Fibroblast of lung (primary cell): Measurements from ENCODE around the gene NR3C1. TPM values are rescaled to one million over a fixed set of nuclear protein-coding genes. Genes with fewer than 3 reads are reported as not detected.

Experiments
- DNase-seq, 2 donors: peaks; one replicate each; pipeline versions ENCODE4 v3.0.0 to v3.0.0-alpha.2; 2010; ENCODE audit warnings: low read depth in 2 of 2
- H2AFZ ChIP-seq: 2 replicates; pipeline ENCODE4 v1.5.1; 2012; ENCODE audit warnings: low read length, control low read depth, inconsistent platforms
- H3K27ac ChIP-seq: 2 replicates; pipeline ENCODE4 v1.5.1; 2011; ENCODE audit warnings: low read length, control low read depth; ENCODE audit not compliant: insufficient read depth
- H3K27me3 ChIP-seq: 2 replicates; pipeline ENCODE4 v1.5.1; 2011; ENCODE audit warnings: mild to moderate bottlenecking, low read length; ENCODE audit not compliant: control insufficient read depth, insufficient read depth
- H3K36me3 ChIP-seq: 2 replicates; pipeline ENCODE4 v1.5.1; 2011; ENCODE audit warnings: low read length; ENCODE audit not compliant: control insufficient read depth, insufficient read depth
- H3K4me1 ChIP-seq: 2 replicates; pipeline ENCODE4 v1.5.1; 2011; ENCODE audit warnings: low read length; ENCODE audit not compliant: control insufficient read depth, insufficient read depth; ENCODE audit errors: extremely low read depth
- H3K4me2 ChIP-seq: 2 replicates; pipeline ENCODE4 v1.5.1; 2011; ENCODE audit warnings: low read length, control low read depth; ENCODE audit not compliant: insufficient read depth; ENCODE audit errors: extremely low read depth
- H3K4me3 ChIP-seq, 4 experiments: fragments of 200-600 bp in 1 of 4; sonication (generic) in 1 of 4; replicated peaks in 1 of 4; 2 replicates each; pipeline ENCODE4 v1.5.1; 2011 to 2016; ENCODE audit warnings: low read length in 4 of 4, low read depth in 3 of 4, mild to moderate bottlenecking in 3 of 4, control low read depth in 2 of 4, inconsistent platforms in 1 of 4, mixed read lengths in 1 of 4; ENCODE audit not compliant: insufficient read depth in 1 of 4; ENCODE audit errors: control extremely low read depth in 1 of 4
- H3K79me2 ChIP-seq: 2 replicates; pipeline ENCODE4 v1.5.1; 2012; ENCODE audit warnings: mild to moderate bottlenecking, low read length, inconsistent platforms; ENCODE audit not compliant: control insufficient read depth, insufficient read depth
- H3K9ac ChIP-seq: 2 replicates; pipeline ENCODE4 v1.5.1; 2011; ENCODE audit warnings: mild to moderate bottlenecking, low read length, control low read depth; ENCODE audit not compliant: insufficient read depth
- H3K9me3 ChIP-seq: 2 replicates; pipeline ENCODE4 v1.5.1; 2012; ENCODE audit warnings: low read depth, low read length; ENCODE audit not compliant: control insufficient read depth, insufficient read depth
- H4K20me1 ChIP-seq: 2 replicates; pipeline ENCODE4 v1.5.1; 2011; ENCODE audit warnings: low read length; ENCODE audit not compliant: control insufficient read depth, insufficient read depth; ENCODE audit errors: extremely low read depth
- EZH2 ChIP-seq: IDR thresholded peaks from 2 replicates; pipeline ENCODE4 v1.5.1; 2012; ENCODE audit warnings: low read length, control low read depth, mild to moderate bottlenecking; ENCODE audit errors: missing control alignments
- polyA minus RNA-seq: library from RNA; depleted of rRNA, polyadenylated mRNA; stranded (reverse); fragments of >200 nt; gene quantifications from 2 replicates; pipeline ENCODE4 v1.2.3, GENCODE V29; 2011; ENCODE audit warnings: low replicate concordance
- polyA plus RNA-seq, 2 donors: library from polyadenylated mRNA; depleted of rRNA in 1 of 2; stranded (reverse) in 1 of 2; unstranded in 1 of 2; fragments of >200 nt; gene quantifications; 2 replicates each; pipeline ENCODE4 v1.2.1, GENCODE V29; 2011 to 2012; ENCODE audit warnings: missing spikeins in 1 of 2
- total RNA-seq: library from RNA; depleted of rRNA; stranded (reverse); fragments of >200 nt; gene quantifications from 2 replicates; pipeline ENCODE4 v1.2.1, GENCODE V29; 2014
- TF ChIP-seq, protein P1 (sequence below), 2 donors: IDR thresholded peaks in 1 of 2; conservative IDR thresholded peaks in 1 of 2; 1 replicate in 1 of 2; 2 replicates in 1 of 2; pipeline ENCODE4 v1.5.1; 2011 to 2012; ENCODE audit warnings: low read length in 2 of 2, control low read depth in 1 of 2, inconsistent platforms in 1 of 2, low read depth in 1 of 2, mild to moderate bottlenecking in 1 of 2

The NR3C1 gene
- total RNA-seq (101 and 126 TPM in 2 replicates), polyA plus RNA-seq (59.4 and 85.3 TPM in 2 replicates), polyA minus RNA-seq (30.0 and 37.2 TPM in 2 replicates)
- 44.1 and 58.5 TPM in 2 replicates for polyA plus RNA-seq (2012)

DNA sequence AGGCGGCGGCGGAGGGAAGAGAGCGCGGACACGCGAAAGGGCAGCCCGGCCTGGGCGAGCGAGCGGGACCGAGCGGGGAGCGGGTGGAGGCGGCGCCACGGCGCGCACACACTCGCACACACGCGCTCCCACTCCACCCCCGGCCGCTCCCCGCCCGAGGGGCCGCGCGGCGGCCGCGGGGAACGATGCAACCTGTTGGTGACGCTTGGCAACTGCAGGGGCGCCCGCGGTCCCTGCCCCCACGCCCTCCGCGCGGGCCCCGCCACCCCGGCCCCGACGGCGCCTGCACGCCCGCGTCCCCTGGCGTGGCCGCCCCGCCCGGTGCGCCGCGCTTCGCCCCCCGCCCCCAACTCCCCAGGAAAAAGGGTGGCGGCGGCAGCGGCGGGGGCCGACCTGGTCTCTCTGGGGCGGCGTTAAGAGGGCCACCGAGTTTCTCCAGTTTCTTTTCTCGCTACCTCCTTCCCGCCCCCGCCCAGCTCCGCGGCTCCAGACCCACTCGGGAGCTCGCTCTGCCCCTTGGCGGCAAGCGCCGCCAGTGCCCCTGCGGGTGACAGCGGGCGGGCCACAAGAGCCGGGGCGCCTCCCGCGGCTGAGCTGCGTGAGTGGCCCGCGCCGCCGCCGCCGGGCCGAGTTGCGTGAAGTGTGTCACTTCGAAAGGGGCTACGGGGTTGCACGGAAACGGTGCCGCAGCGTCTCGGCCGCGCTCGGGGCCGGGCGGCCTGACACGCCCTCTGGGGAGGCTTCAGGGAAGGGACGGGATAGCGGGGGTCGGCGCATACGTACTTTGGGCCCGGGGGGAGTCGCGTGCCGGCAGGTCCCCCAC, at the start of gene NR3C1:
NR3C1 (minus strand) TSS at position 94 of the 823 bp plus-strand sequence. CDS start 2,847 bp downstream, outside the sequence.
- H2AFZ ChIP-seq, result no peak within 1 kb of the TSS
- peak; percentile 83 to 86 for DNase-seq
- H3K27me3 ChIP-seq, result no peaks in the 10 kb centered on the region
- H4K20me1 ChIP-seq, result no peaks in the 10 kb centered on the region
- H3K4me2 ChIP-seq, result peak within 1 kb of the TSS; percentile 95
- peak within 1 kb of the TSS; percentile 93 for H3K9ac ChIP-seq
- no peaks in the 10 kb centered on the region for H3K36me3 ChIP-seq
- peak within 1 kb of the TSS; percentile 82 to 100 (median 91) for H3K4me3 ChIP-seq
- no peaks in the 10 kb centered on the region for H3K4me1 ChIP-seq
- peak within 1 kb of the TSS; percentile 97 for H3K27ac ChIP-seq
- peaks cover 47% of the 10 kb centered on the region for H3K79me2 ChIP-seq
- H3K9me3 ChIP-seq, result no peaks in the 10 kb centered on the region
- no peak for TF ChIP-seq EZH2
- TF ChIP-seq, protein P1, sequence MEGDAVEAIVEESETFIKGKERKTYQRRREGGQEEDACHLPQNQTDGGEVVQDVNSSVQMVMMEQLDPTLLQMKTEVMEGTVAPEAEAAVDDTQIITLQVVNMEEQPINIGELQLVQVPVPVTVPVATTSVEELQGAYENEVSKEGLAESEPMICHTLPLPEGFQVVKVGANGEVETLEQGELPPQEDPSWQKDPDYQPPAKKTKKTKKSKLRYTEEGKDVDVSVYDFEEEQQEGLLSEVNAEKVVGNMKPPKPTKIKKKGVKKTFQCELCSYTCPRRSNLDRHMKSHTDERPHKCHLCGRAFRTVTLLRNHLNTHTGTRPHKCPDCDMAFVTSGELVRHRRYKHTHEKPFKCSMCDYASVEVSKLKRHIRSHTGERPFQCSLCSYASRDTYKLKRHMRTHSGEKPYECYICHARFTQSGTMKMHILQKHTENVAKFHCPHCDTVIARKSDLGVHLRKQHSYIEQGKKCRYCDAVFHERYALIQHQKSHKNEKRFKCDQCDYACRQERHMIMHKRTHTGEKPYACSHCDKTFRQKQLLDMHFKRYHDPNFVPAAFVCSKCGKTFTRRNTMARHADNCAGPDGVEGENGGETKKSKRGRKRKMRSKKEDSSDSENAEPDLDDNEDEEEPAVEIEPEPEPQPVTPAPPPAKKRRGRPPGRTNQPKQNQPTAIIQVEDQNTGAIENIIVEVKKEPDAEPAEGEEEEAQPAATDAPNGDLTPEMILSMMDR (conservative IDR thresholded peaks at IDR 0.05 in 1 of 2, IDR thresholded peaks at IDR 0.05 in 1 of 2; ENCODE audit: low read depth in 1 of 2, low read length in 2 of 2), result peak; percentile 28 to 30

DNA sequence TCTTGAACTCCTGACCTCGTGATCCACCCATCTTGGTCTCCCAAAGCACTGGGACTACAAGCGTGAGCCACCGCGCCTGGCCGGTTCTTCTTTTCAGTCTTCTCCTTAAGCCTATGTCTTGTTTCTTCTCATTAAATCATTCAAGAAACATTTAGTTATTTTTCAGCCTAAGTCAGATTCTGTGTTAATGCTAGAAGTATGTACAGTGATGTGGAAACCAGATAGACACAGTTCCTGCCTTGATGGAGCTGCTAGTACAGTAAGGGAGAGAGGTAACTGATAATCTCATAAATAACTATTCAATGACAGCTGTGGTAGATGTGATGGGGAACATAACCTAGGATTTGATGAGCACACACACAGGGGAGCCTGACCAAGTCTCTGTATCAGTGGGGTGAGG, 46.3 kb upstream of the NR3C1 start:
- H3K4me1 ChIP-seq, result no peaks in the 10 kb centered on the region
- no peaks in the 10 kb centered on the region for H3K79me2 ChIP-seq
- H3K27ac ChIP-seq, result no peak overlapping the region
- H4K20me1 ChIP-seq, result no peaks in the 10 kb centered on the region
- no peak overlapping the region for H3K4me2 ChIP-seq
- H3K27me3 ChIP-seq, result no peaks in the 10 kb centered on the region
- TF ChIP-seq, protein P1 (conservative IDR thresholded peaks at IDR 0.05 in 1 of 2, IDR thresholded peaks at IDR 0.05 in 1 of 2; ENCODE audit: low read depth in 1 of 2, low read length in 2 of 2), result no peak
- no peak for TF ChIP-seq EZH2
- peak in 1 of 2 donors; percentile 15 for DNase-seq
- H2AFZ ChIP-seq, result no peak overlapping the region
- H3K9ac ChIP-seq, result no peak overlapping the region
- no peaks in the 10 kb centered on the region for H3K36me3 ChIP-seq
- H3K9me3 ChIP-seq, result no peaks in the 10 kb centered on the region
- no peak overlapping the region for H3K4me3 ChIP-seq

DNA sequence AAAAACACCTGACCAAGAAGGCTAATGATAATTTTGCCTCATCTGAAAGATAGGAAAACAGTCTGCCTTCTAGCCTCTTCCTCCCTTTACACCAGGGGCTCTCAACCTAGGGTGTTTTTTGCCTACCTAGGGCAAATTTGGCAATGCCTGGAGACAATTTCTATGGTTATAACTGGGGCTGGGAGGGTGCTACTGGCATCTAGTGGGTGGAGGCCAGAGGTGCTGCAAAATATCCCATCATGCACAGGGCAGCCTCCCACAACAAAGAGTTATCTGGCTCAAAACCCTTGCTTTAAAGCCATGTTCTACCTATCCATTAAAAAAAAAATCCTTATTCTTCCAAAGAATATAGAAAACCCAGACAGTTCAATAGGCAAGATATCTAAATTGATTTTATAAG, 45.0 kb upstream of the NR3C1 start:
- Histone ChIP-seq H3K4me2 (no peak overlapping the region), H3K36me3 (no peaks in the 10 kb centered on the region), H3K27me3 (no peaks in the 10 kb centered on the region), H3K4me1 (no peaks in the 10 kb centered on the region), H3K4me3 (no peak overlapping the region), H3K9ac (no peak overlapping the region), H3K27ac (no peak overlapping the region), H2AFZ (no peak overlapping the region), H3K79me2 (no peaks in the 10 kb centered on the region), H3K9me3 (no peaks in the 10 kb centered on the region), H4K20me1 (no peaks in the 10 kb centered on the region)
- no peak for DNase-seq
- TF ChIP-seq EZH2, result no peak
- TF ChIP-seq, protein P1 (conservative IDR thresholded peaks at IDR 0.05 in 1 of 2, IDR thresholded peaks at IDR 0.05 in 1 of 2; ENCODE audit: low read depth in 1 of 2, low read length in 2 of 2), result no peak
